Frontal cortex (tissue), 4 donors: Measurements from ENCODE around the gene PKNOX2. TPM values are rescaled to one million over a fixed set of nuclear protein-coding genes. Genes with fewer than 3 reads are reported as not detected.

Experiments used
- DNase-seq, 2 donors: peaks; one replicate each; pipeline ENCODE4 v3.0.0; 2012; ENCODE audit warnings: low spot score in 2 of 2
- FAIRE-seq: peaks from 2 replicates; lab custom pipeline; 2012; peaks lifted over from hg19 to GRCh38; lab: Jason Lieb, UNC
- total RNA-seq: library from RNA; depleted of rRNA; stranded (reverse); fragments of >200 nt; gene quantifications from one replicate; pipeline ENCODE4 v1.2.3, GENCODE V29; 2014
- donor health status: control.
- donor health status: control.
- donor health status: control.

PKNOX2 gene
- 4.9 TPM for total RNA-seq

DNA sequence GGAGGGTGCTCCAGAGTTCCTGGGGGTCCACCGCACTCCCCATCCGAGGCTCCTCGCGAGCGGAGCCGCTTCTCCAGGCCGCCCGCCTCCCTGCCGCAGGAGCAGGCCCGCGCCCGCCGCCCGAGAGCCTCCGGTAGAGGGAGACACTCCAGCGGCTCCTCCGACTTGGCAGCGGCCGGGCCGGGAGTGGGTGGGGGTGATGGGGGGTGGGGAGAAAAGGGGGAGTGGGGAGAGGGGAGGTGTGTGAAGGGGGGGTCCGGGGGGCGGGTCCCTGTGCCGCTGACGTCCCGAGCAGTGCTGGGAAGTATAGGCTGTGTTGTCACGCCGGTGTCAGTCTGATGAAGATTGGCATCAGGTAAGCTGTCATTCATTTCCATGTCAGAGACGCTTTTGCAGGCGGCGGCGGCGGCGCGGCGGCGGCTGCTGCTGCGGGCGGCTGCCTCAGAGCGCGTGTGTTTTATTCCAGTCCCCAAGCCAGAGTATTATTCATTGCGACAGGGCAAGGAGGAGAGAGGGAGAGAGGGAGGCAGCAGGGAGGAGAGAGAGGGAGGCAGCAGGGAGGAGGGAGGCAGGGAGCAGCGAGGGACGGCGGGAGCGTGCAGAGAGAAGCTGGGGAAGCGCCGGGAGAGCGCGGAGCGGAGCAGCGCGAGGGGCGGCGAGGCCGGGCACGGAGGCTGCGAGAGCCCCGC lies at the start of gene PKNOX2:
PKNOX2 (plus strand) TSS at position 330 of the 689 bp plus-strand sequence. CDS start 186,555 bp downstream, outside the sequence.
- FAIRE-seq: no peak
- peak; percentile 81 to 85 for DNase-seq

DNA sequence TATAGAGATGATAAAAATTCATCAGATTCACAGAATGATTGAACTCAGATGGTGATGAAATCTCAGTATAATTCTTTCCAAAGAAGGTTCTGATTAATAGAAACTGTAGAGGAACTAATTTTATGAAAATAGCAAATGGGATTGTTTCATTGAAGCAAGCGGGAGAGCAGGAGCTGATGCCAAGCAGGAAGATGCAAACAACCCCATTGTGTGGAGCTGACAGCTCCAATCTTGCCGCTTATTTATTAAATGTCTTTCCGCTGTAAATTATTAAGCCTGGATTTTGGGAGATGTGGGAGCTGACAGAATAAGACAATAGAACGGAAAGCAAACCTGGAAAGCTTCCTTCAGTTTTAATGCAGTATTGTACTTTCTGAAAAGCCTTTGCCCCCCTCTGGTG lies 47.1 kb upstream of the PKNOX2 start:
- DNase-seq: no peak
- FAIRE-seq: no peak

- FAIRE-seq (no peak), DNase-seq (no peak)
Measured at GRCh38 chr11:125123194-125123946, 41.2 kb upstream of the PKNOX2 start.

DNA sequence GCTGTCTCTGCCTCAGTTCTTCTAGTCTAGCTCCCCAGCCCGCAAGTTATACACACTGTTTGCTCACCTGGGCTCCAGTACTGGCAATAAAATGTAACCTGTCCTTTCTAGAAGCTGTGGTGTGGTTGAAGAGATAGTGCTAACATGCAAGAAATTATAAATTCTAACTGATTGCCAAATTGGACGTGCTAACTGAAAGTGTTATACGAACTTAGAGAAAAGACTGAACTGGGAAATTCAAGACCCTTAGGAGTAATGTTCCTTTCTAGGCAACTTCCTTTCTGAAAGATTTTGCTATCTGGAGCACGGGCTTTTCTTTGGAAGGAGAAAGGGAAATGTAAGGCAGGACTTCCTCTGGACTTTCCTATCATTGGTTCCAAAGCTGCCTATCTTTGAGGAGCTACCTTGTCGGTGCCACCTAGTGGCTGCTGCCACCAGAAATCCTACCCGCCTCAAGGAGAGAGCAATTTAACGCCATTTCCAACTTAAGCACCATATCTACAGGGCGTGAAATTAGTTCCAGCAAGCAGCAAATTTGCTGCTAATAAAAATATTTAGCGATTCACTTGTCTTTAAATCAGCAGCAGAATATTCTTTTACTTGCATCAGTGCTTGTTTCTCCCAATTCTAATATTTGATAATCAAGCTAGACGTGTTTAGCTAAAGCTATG lies 40.5 kb upstream of the PKNOX2 start:
- FAIRE-seq (no peak), DNase-seq (no peak)

- FAIRE-seq (no peak), DNase-seq (no peak)
Measured at GRCh38 chr11:125124618-125124992, 39.9 kb upstream of the PKNOX2 start.

GRCh38 chr11:125128450-125128849 lies 36.1 kb upstream of the PKNOX2 start:
- FAIRE-seq (no peak), DNase-seq (no peak)

GRCh38 chr11:125129316-125129993 lies 35.1 kb upstream of the PKNOX2 start:
- FAIRE-seq: no peak
- DNase-seq: no peak

GRCh38 chr11:125132071-125132470 lies 32.5 kb upstream of the PKNOX2 start:
- FAIRE-seq (no peak), DNase-seq (no peak)

DNA sequence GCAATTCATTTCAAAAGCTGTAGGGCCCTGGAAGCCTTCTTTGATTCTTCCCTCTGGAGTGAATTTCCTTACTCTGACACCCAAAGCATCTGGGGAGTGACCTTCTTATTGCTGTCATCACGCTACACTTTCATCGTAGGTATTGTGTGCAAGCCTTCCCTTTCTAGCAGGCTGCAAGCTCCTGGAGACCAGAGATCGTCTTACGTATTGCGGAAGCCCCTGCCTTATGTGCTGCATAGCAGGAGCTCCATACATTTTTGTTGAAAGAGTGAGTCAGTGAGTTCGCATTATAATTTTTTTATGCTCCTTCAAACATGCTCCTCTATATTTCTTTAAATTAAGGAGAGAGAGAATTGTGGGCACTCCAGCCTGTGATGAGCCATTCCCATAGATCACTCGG lies 32.0 kb upstream of the PKNOX2 start:
- DNase-seq (no peak), FAIRE-seq (no peak)

DNA sequence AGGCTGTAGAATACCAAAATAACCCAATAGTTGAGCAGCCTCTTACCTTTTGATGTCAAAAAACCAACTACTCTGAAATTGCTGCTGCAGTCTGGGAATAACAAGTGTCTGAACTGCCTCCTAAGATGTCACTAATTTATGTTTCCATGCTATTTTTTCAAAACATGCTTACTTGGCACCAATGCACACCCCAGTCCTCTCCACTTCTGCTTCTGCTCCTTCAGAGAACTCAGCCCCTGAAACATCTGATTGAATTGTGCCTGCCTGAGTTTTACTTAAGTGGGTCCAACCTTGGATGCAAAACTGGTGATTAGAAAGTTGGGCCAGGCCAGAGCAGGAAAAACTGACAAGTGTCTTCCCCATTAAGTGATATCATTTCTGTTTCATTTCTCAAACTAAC lies 28.6 kb upstream of the PKNOX2 start:
- FAIRE-seq (no peak), DNase-seq (no peak)

DNA sequence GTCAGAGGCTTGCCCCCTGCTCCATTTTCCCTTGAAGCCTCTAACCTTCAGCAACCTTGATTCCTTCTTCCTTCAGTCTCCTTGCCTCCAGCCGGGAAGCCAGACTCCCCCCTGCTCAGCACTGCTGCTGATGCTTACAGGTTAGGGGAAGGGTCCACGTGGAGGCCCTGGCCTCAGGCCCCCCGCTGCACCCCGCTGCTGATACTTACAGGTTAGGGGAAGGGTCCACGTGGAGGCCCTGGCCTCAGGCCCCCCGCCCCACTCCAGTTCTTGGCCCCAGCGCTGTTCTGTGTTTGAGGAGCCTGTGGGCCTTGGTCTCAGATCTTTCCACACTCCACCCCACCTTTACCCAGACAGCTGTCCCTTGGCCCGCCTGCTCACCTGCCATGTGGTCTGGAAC lies 25.6 kb upstream of the PKNOX2 start:
- DNase-seq: no peak
- FAIRE-seq: no peak

GRCh38 chr11:125139778-125140177 lies 24.8 kb upstream of the PKNOX2 start:
- FAIRE-seq: no peak
- DNase-seq: no peak

DNA sequence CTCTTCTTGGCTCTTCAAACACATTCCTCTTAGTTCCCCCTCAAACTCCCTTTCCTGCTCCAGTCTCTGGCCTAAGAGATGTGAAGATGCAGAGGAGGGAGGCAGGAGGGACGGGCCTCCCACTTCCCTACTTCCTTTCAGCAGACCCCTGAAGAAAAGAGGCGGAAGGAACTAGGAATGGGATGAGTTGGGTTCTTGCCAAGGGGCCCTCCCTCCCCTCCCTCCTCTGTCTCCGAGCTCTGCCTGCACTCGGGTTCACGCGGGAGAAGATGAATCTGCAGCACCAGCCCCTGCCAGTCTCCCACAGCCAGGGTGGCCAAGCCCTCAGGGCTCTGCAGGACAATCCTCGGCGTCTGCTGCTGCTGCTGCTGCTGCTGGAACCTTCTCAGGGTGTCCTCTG lies 24.3 kb upstream of the PKNOX2 start:
- DNase-seq: no peak
- FAIRE-seq: no peak

DNA sequence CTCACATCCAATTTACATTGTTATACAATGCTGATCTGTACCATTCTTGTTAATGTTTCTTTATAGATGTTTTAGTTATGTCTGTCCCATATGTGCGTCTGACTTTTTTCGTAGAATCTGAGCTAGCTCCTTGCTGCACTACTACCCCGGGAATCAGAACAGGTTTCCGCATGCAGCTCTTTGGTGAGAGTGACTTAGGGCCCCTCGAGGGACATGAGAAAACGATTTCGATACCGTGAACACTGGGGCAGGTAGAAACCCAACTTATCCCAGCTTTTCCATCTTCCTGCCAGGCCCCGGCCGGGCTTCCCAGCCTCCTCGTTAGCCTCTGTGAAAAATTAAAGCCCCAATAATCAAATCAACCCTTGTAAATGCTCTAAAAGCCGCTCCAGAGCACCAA lies 23.4 kb upstream of the PKNOX2 start:
- DNase-seq: no peak
- FAIRE-seq: no peak

DNA sequence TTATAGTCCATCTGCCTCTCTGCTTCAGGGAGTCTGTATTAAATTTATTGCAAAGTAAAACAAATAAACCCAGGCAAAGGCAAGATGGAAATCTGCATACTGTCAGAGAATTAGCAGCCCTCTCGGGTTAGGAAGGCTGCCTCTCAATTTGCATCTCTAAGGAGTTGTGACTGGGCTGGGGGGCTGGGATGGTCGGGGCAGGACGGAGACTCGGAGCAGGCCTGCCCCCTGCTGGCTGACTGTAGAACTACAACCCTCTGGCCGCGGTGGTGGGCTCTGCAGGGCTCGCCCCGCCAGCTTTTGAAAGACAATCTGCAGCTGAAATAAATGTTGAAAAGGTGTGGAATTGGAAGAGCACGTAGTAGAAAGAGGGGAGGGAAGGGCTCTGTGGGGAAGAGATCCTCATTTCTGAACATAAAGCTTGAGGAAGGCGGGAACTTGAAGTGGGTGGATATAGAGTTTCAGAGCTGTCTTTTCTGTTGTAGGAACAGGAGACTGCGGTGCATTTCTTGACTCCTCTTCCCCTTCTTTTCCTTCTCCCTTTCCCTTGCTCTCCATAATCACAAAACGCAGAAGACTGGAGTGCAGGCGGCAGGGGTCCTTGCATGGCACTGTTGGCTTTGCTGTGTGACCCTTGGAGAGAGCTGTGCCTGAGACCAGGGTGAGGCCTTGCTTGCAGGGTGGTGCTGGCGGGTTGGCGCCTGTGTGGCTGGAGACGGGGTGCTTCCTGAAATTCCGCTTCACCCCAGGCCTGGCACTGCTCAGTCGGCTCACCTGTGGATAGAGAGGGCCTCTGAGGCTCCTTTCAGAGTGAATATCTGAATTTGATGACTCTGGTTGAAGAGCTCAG lies 22.6 kb upstream of the PKNOX2 start:
- FAIRE-seq (no peak), DNase-seq (peak; percentile 24 to 47)

- no peak for DNase-seq
- FAIRE-seq: no peak
Measured at GRCh38 chr11:125146232-125146631, 18.3 kb upstream of the PKNOX2 start.

- DNase-seq: no peak
Measured at GRCh38 chr11:125147280-125147679, 17.3 kb upstream of the PKNOX2 start.

GRCh38 chr11:125148011-125148410 lies 16.5 kb upstream of the PKNOX2 start:
- DNase-seq (no peak), FAIRE-seq (no peak)

More at GRCh38 chr11:125147280-125147679, 17.3 kb upstream of the PKNOX2 start:
- FAIRE-seq: no peak

DNA sequence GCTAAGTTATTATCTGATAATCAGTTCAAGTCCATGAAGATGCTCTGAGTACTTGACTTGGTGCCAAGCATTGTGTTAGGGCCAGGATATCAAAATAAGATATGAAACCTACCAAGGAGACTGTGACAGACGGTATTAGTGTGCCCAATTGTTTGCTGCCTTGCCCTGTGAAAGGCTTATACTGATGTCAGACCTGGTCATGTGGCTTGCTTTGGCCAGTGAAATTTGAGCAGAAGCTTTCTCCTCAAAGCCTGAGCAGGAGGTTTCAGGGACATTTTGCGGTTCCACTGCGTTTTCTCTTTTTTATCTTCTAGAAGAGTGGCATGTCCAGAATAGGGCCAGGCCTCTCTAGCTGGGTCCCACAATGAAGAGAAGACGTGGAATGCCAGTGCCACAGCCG lies 15.8 kb upstream of the PKNOX2 start:
- no peak for FAIRE-seq

DNA sequence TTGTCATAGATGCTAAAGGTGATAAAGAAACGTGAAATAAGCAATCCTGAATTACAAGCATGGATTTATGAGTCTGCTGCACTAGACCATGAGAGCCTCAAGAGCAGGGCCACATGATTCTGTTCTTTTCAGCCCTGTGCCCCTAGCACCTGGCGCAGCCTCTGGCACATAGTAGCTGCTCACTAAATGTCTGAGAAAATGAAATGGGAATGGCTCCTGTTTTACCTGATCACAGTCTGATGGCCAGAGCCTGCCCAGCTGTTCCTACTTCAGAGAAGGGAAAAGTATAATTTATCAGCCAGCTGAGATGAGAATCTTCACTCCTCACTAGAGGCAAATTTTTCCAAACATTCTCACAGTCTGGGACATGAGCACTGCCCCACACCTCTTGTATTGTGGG lies 10.7 kb upstream of the PKNOX2 start:
- DNase-seq (no peak), FAIRE-seq (no peak)

More for the DNA sequence above, 15.8 kb upstream of the PKNOX2 start:
- no peak for DNase-seq
